GM18873 (cell line): ENCODE results near the gene LRRC66.

ENCODE experiments used
- ATAC-seq: cut with Tn5 transposase; IDR thresholded peaks from one replicate; pipeline ENCODE4 v1.9.1; 2021; ENCODE audit warnings: mild to moderate bottlenecking, moderate library complexity, moderate number of reproducible peaks; ENCODE audit not compliant: unreplicated experiment, low FRiP score

LRRC66 gene

DNA sequence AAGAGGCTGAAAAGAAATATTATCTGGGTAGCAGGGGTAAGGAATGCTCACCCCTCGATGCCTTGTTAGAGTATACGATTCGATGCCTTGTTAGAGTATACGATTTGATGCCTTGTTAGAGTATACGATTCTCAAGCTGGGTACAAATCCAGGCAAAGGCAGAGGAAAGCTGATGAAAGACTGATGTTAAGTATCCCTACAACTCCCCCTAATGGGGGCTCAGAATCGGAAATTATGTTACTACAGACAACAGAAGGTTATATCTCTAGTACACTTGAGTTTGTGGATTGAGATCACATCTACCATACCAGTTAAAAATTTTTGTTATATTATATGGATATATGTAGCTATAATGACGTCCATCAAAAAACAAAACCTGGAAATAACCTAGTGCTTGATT, 4.8 kb downstream of the LRRC66 start:
- ATAC-seq: no peak

GRCh38 chr4:52014903-52015302, 5.3 kb downstream of the LRRC66 start:
- ATAC-seq: no peak

DNA sequence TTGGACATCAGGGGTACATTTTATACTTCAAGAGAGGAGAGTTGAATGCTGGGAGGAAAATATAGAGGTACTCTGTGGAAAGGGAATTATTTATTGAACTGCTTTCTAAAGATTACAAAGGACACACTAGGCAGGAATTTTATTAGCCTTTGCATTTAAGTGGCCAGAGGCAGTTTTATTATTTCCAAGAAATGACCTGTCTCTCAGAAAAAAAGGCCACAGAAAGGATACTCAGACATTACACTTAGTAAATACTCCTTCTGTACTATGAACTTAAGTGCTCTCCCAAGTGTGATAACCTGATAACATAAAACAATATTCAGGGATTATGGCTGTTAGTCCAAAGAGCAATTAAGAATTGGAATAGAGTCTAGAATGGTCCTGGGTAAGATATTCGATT, 7.5 kb downstream of the LRRC66 start:
- ATAC-seq: no peak

GRCh38 chr4:52010986-52011385, 9.2 kb downstream of the LRRC66 start:
- no peak for ATAC-seq

- ATAC-seq: no peak
Observed at GRCh38 chr4:52006887-52007286, 13.3 kb downstream of the LRRC66 start.

- no peak for ATAC-seq
Observed at GRCh38 chr4:52005604-52006273, 14.4 kb downstream of the LRRC66 start.

DNA sequence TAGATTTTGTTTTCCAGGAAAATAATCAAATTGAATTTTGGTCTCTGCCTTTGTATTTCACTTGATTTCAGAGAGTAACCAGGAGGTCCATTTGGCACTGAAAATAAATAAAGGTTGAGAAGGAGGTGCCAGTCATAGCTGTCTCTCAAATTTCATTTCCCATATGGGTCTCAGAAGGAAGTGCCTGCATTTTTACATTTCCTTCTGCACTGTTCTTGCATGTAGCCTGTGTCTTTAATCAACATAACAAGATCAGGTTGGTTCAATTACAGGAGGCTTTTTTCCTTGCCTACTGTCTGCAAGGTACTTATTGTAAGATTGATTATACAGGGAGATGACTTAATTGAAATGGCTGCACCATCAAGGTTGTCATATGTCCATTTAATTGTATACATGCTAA, 15.7 kb downstream of the LRRC66 start:
- ATAC-seq: no peak

- no peak for ATAC-seq
Observed at GRCh38 chr4:52001616-52002015, 18.5 kb downstream of the LRRC66 start.

GRCh38 chr4:51999250-51999649, 20.9 kb downstream of the LRRC66 start:
- no peak for ATAC-seq

DNA sequence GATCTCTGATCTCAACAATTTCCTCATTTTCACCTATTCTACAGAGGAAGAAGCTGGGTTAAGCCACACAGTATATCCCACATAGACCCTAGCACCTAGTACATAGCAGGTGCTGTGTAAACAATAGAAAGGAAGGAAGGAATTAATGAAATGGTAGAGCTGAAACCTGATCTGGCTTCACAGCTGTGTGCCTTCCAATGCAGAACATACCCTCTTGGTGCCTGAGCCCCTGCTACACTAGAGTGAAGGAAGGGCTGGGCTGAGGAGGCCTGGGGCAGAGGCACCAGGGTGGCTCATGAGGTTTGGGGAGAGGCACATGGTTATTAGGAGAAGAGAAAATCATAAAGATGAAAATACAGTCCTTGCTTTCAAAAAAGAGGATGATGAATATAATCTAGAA, 21.3 kb downstream of the LRRC66 start:
- no peak for ATAC-seq

- ATAC-seq: no peak
Observed at GRCh38 chr4:51997647-51998046, 22.5 kb downstream of the LRRC66 start.

- ATAC-seq: no peak
Observed at GRCh38 chr4:51995647-51996220, 24.4 kb downstream of the LRRC66 start.

DNA sequence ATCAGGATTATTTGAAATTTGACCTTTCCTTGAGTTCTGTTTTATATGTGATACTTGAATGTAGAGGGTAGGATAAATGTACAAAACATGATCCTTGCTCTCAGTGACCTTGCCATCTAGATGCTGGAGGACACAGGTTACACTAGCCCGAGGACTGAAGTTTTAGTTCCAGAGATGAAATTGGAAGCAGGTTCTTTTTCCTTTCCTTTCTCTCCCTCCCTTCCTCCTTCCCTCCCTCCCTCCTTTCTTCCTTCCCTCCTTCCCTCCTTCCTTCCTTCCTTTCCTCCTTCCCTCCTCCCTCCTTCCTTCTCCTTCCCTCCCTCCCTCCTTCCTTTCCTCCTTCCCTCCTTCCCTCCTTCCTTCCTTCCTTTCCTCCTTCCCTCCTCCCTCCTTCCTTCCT, 54.3 kb downstream of the LRRC66 start:
- ATAC-seq: no peak

GRCh38 chr4:51963841-51964517, 56.2 kb downstream of the LRRC66 start:
- ATAC-seq: no peak

- ATAC-seq: no peak
Observed at GRCh38 chr4:51960486-51960885, 59.7 kb downstream of the LRRC66 start.

DNA sequence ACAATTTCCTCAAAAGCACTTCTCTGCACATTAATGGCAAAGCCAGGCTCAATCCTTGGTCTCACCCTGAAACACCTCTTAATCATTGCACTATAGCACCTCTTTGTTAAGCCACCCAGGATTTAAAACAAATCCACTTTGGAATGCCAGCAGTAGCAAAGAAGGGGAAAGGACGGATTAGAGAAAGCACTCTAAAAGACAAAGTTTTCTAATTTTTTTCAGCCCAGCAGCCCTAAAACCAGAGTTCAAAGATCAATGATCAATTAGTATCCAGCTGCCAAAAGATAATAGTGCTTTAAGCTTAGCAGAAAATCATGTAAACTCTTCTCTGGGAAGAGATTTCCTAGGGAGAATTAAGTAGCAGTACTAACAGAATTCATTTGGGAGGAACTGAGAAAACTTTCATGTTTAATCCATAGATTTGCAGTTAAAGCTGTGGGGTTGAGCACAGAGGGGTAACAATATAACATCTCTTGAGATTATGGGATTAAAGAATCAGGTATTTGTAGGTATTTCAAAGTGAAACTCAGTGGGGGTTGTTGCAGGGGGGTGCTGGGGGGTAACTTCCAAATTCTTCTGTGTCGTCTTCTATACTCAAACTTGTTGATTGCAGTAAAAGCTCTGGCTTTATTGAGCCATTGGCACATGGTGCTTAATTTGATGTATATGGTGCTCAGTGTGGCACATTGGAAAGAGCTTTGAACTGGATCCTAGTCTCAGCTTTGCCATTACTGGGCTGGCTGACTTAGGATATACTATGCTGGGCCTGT, 61.8 kb downstream of the LRRC66 start:
- ATAC-seq: no peak
